SK-N-SH (cell line): ENCODE data around the gene ZCCHC3. TPM values are rescaled to one million over a fixed set of nuclear protein-coding genes. Genes with fewer than 3 reads are reported as not detected.

Experiments used
- CTCF ChIA-PET: fragments of 300-600, 350-600 bp; formaldehyde crosslinking; extraction: SDS; loops from one replicate; lab custom pipeline; 2021; lab: Yijun Ruan, JAX
- POLR2A ChIA-PET: fragments of 350-600 bp; sonication (Branson Sonifier 250); formaldehyde crosslinking; extraction: SDS; loops from one replicate; lab custom pipeline; 2020; ENCODE audit warnings: antibody characterized with exemption, inconsistent platforms; lab: Yijun Ruan, JAX
- DNase-seq: peaks from one replicate; pipeline ENCODE4 v3.0.0; 2012
- H2AFZ ChIP-seq: fragments of 200-600 bp; sonication (generic); 2 replicates; pipeline ENCODE4 v1.8.1; 2016; ENCODE audit warnings: antibody characterized with exemption, mild to moderate bottlenecking, low read depth
- H3F3A ChIP-seq: fragments of 200-600 bp; sonication (generic); replicated peaks from 2 replicates; pipeline ENCODE3; 2016; ENCODE audit warnings: antibody characterized with exemption, mild to moderate bottlenecking; ENCODE audit not compliant: insufficient read depth
- H3K27ac ChIP-seq, 2 experiments: fragments of 200-500 bp in 1 of 2; fragments of 200-600 bp in 1 of 2; sonication (Bioruptor generic) in 1 of 2; sonication (generic), shearing (Covaris generic) in 1 of 2; 2 replicates each; pipeline versions ENCODE4 v1.5.1 to v1.6.1; 2014 to 2016; ENCODE audit warnings: low read depth in 2 of 2, inconsistent platforms in 1 of 2, low read length in 1 of 2, mild to moderate bottlenecking in 1 of 2, mixed read lengths in 1 of 2
- H3K27me3 ChIP-seq: fragments of 200-600 bp; sonication (generic), shearing (Covaris generic); 2 replicates; pipeline ENCODE4 v1.6.1; 2016; ENCODE audit warnings: mixed run types; ENCODE audit not compliant: insufficient read depth
- H3K36me3 ChIP-seq, 2 experiments: fragments of 200-500 bp in 1 of 2; fragments of 200-600 bp in 1 of 2; sonication (Bioruptor generic) in 1 of 2; sonication (generic) in 1 of 2; replicated peaks in 1 of 2; 2 replicates each; pipeline versions ENCODE3 to v1.5.1; 2014 to 2016; ENCODE audit warnings: low read length in 1 of 2, mild to moderate bottlenecking in 1 of 2; ENCODE audit not compliant: insufficient read depth in 2 of 2, control insufficient read depth in 1 of 2
- H3K4me1 ChIP-seq, 2 experiments: fragments of 200-500 bp in 1 of 2; fragments of 200-600 bp in 1 of 2; sonication (Bioruptor generic) in 1 of 2; sonication (generic), shearing (Covaris generic) in 1 of 2; 2 replicates each; pipeline versions ENCODE4 v1.5.1 to v1.6.1; 2014 to 2016; ENCODE audit warnings: low read depth in 1 of 2, low read length in 1 of 2, mixed run types in 1 of 2; ENCODE audit not compliant: insufficient read depth in 2 of 2, control insufficient read depth in 1 of 2
- H3K4me2 ChIP-seq: fragments of 200-600 bp; sonication (generic), shearing (Covaris generic); 2 replicates; pipeline ENCODE4 v1.6.1; 2017; ENCODE audit warnings: mixed run types
- H3K4me3 ChIP-seq, 2 experiments: fragments of 200-500 bp in 1 of 2; fragments of 200-600 bp in 1 of 2; sonication (Bioruptor generic) in 1 of 2; sonication (generic), shearing (Covaris generic) in 1 of 2; 2 replicates each; pipeline versions ENCODE4 v1.5.1 to v1.8.1; 2014 to 2016; ENCODE audit warnings: low read depth in 2 of 2, inconsistent platforms in 1 of 2, low read length in 1 of 2, mild to moderate bottlenecking in 1 of 2, mixed read lengths in 1 of 2, moderate library complexity in 1 of 2
- H3K79me2 ChIP-seq: fragments of 200-600 bp; sonication (generic); 2 replicates; pipeline ENCODE4 v1.8.1; 2017; ENCODE audit warnings: mild to moderate bottlenecking; ENCODE audit not compliant: insufficient read depth
- H3K9ac ChIP-seq: fragments of 200-600 bp; sonication (generic); 2 replicates; pipeline ENCODE4 v1.6.1; 2017; ENCODE audit warnings: mixed run types
- H3K9me2 ChIP-seq: fragments of 200-600 bp; sonication (generic); 2 replicates; pipeline ENCODE4 v1.6.1; 2017; ENCODE audit warnings: mixed run types
- H3K9me3 ChIP-seq: fragments of 200-600 bp; sonication (generic); 2 replicates; pipeline ENCODE4 v1.6.1; 2017; ENCODE audit warnings: mixed run types, mild to moderate bottlenecking, moderate library complexity
- H4K20me1 ChIP-seq: fragments of 200-600 bp; sonication (generic); 2 replicates; pipeline ENCODE4 v1.6.1; 2017; ENCODE audit warnings: mild to moderate bottlenecking, mixed run types; ENCODE audit not compliant: insufficient read depth
- CTCF ChIP-seq: fragments of 200-600 bp; sonication (generic); IDR thresholded peaks from 2 replicates; pipeline ENCODE4 v1.6.1; 2017; ENCODE audit warnings: antibody characterized with exemption, mild to moderate bottlenecking, moderate library complexity
- EZH2phosphoT487 ChIP-seq: fragments of 200-600 bp; sonication (generic); IDR thresholded peaks from 2 replicates; pipeline ENCODE4 v1.6.1; 2017; ENCODE audit warnings: low read depth, mixed run types, mild to moderate bottlenecking, antibody characterized with exemption, moderate library complexity, borderline replicate concordance
- FOXM1 ChIP-seq: IDR thresholded peaks from 2 replicates; pipeline ENCODE4 v1.4.0; 2012; ENCODE audit warnings: low read depth, mild to moderate bottlenecking
- GABPA ChIP-seq: IDR thresholded peaks from 2 replicates; pipeline ENCODE4 v1.4.0; 2012; ENCODE audit warnings: low read depth, mild to moderate bottlenecking
- JUND ChIP-seq: IDR thresholded peaks from 2 replicates; pipeline ENCODE4 v1.4.0; 2012
- MAX ChIP-seq: IDR thresholded peaks from 2 replicates; pipeline ENCODE4 v1.4.0; 2012; ENCODE audit warnings: low read depth
- MEF2A ChIP-seq: IDR thresholded peaks from 2 replicates; pipeline ENCODE4 v1.4.0; 2012; ENCODE audit warnings: low read depth, borderline replicate concordance
- MXI1 ChIP-seq: IDR thresholded peaks from 2 replicates; pipeline ENCODE4 v1.6.1; 2012; ENCODE audit warnings: mild to moderate bottlenecking, low read depth, low read length, improper control_type of control experiment
- NRF1 ChIP-seq: IDR thresholded peaks from 2 replicates; pipeline ENCODE4 v1.6.1; 2012; ENCODE audit warnings: low read depth, mild to moderate bottlenecking, low read length
- POLR2AphosphoS5 ChIP-seq: IDR thresholded peaks from 2 replicates; pipeline ENCODE4 v1.6.1; 2012; ENCODE audit warnings: low read depth, low read length
- RCOR1 ChIP-seq: fragments of 150-350 bp; IDR thresholded peaks from 2 replicates; pipeline ENCODE4 v1.6.1; 2017; ENCODE audit warnings: antibody characterized with exemption, low read length
- SIN3A ChIP-seq: IDR thresholded peaks from 2 replicates; pipeline ENCODE4 v1.6.1; 2012; ENCODE audit warnings: low read depth, mild to moderate bottlenecking, low read length, moderate library complexity, borderline replicate concordance
- SMC3 ChIP-seq: IDR thresholded peaks from 2 replicates; pipeline ENCODE4 v1.6.1; 2012; ENCODE audit warnings: low read depth, low read length, improper control_type of control experiment
- TCF12 ChIP-seq: IDR thresholded peaks from 2 replicates; pipeline ENCODE4 v1.4.0; 2012
- TEAD4 ChIP-seq: IDR thresholded peaks from 2 replicates; pipeline ENCODE4 v1.4.0; 2012; ENCODE audit warnings: mild to moderate bottlenecking, borderline replicate concordance; ENCODE audit not compliant: insufficient read depth
- USF1 ChIP-seq: IDR thresholded peaks from 2 replicates; pipeline ENCODE4 v1.4.0; 2012; ENCODE audit warnings: low read depth, borderline replicate concordance
- USF2 ChIP-seq: fragments of 150-350 bp; IDR thresholded peaks from 2 replicates; pipeline ENCODE4 v1.6.1; 2017; ENCODE audit warnings: antibody characterized with exemption, low read length, low read depth, borderline replicate concordance
- YY1 ChIP-seq: IDR thresholded peaks from 2 replicates; pipeline ENCODE4 v1.4.0; 2012; ENCODE audit warnings: low read depth, mild to moderate bottlenecking
- ZBTB33 ChIP-seq: IDR thresholded peaks from 2 replicates; pipeline ENCODE4 v1.4.0; 2012; ENCODE audit warnings: low read depth, borderline replicate concordance
- WGBS: methylation state at CpG from one replicate; pipeline ENCODE4 v1.1.6; 2017; ENCODE audit warnings: low lambda C conversion rate; 5-methylcytosine and 5-hydroxymethylcytosine counted together
- polyA plus RNA-seq, 3 experiments: library from polyadenylated mRNA; depleted of rRNA; stranded (reverse); fragments of >200 nt; gene quantifications; 2 replicates each; pipeline ENCODE4 v1.2.3, GENCODE V29; 2012

Gene ZCCHC3
- polyA plus RNA-seq, 1 of the 3 experiments (the other 2 are of a cell fraction), result 9.5 TPM

- peak overlapping the region; percentile 86 for H3K4me2 ChIP-seq
- peaks cover 34% of the 10 kb centered on the region for H3K79me2 ChIP-seq
- 19% methylated on average over 15 of the region's 15 CpGs for WGBS
- no peak overlapping the region for H2AFZ ChIP-seq
- peaks cover 18% of the 10 kb centered on the region for H3F3A ChIP-seq
- ChIA-PET POLR2A (interaction anchor here (1.3 to 4.8 kb wide), 4 partner anchors 11 to 48 kb away, joined by 6 to 29 read pairs (median 10); partner anchors contain the start of genes NRSN2 and SOX12), CTCF (interaction anchor here (0.6 to 3.3 kb wide), 7 partner anchors 9 to 58 kb away, joined by 3 to 23 read pairs (median 3); partner anchors contain the start of gene SOX12)
- H3K9me2 ChIP-seq, result no peaks in the 10 kb centered on the region
- H3K36me3 ChIP-seq, result peaks cover 15 to 20% of the 10 kb centered on the region in 2 experiments
- H3K9me3 ChIP-seq, result no peaks in the 10 kb centered on the region
- no peak for DNase-seq
- TF ChIP-seq FOXM1 (no peak), MAX (0 out of 2 replicates have a peak, but pooled peaks have one; percentile 20)
- no peaks in the 10 kb centered on the region for H3K27me3 ChIP-seq
- peak overlapping the region; percentile 95 for H3K9ac ChIP-seq
- H3K4me3 ChIP-seq, result peak overlapping the region; percentile 87 to 93
- peak overlapping the region; percentile 86 to 95; a peak in 2 of 4 replicates for H3K27ac ChIP-seq
- H4K20me1 ChIP-seq, result peaks cover 16% of the 10 kb centered on the region
- H3K4me1 ChIP-seq, result peaks cover 20 to 24% of the 10 kb centered on the region in 2 experiments
These were observed 1.5 kb downstream of the ZCCHC3 start for GRCh38 chr20:298776-299391.

- Histone ChIP-seq H3K27ac (peak overlapping the region in 1 of 2 experiments; percentile 3; a peak in 1 of 4 replicates), H3K27me3 (no peaks in the 10 kb centered on the region), H3K4me2 (peak overlapping the region; percentile 86), H3K9me2 (no peaks in the 10 kb centered on the region), H3K9me3 (no peaks in the 10 kb centered on the region)
- CTCF ChIA-PET, result interaction anchor here (2.4 to 3.3 kb wide), 2 partner anchors 9 to 31 kb away, joined by 14 to 23 read pairs; no protein-coding TSS in a partner anchor
- TF ChIP-seq GABPA (no peak), USF2 (no peak), POLR2AphosphoS5 (no peak), MAX (no peak), SIN3A (no peak), SMC3 (no peak), JUND (no peak), EZH2phosphoT487 (no peak), NRF1 (no peak), TEAD4 (no peak), USF1 (no peak), RCOR1 (no peak), MEF2A (no peak), CTCF (no peak), MXI1 (no peak), TCF12 (no peak), YY1 (no peak), ZBTB33 (no peak)
- TF ChIP-seq, all 33 proteins: peak for 0
- Histone ChIP-seq H3F3A (peaks cover 18% of the 10 kb centered on the region), H3K4me3 (peak overlapping the region in 1 of 2 experiments; percentile 87; a peak in 3 of 4 replicates), H2AFZ (no peak overlapping the region), H4K20me1 (peaks cover 16% of the 10 kb centered on the region), H3K36me3 (peaks cover 15 to 20% of the 10 kb centered on the region in 2 experiments), H3K4me1 (peaks cover 20 to 24% of the 10 kb centered on the region in 2 experiments), H3K79me2 (peaks cover 34% of the 10 kb centered on the region), H3K9ac (no peak overlapping the region)
- POLR2A ChIA-PET, result interaction anchor here (4.8 kb wide), 1 partner anchor 24 kb away, joined by 29 read pairs; the partner anchor contains the start of gene SOX12
- WGBS, result 80% methylated on average over 10 of the region's 10 CpGs
- no peak for DNase-seq
These were observed 3.1 kb downstream of the ZCCHC3 start for GRCh38 chr20:300345-300990.
